ENCODE measurements around the gene IL17D. TPM values are rescaled to one million over a fixed set of nuclear protein-coding genes. Genes with fewer than 3 reads are reported as not detected.

Gene IL17D, protein sequence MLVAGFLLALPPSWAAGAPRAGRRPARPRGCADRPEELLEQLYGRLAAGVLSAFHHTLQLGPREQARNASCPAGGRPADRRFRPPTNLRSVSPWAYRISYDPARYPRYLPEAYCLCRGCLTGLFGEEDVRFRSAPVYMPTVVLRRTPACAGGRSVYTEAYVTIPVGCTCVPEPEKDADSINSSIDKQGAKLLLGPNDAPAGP
- total RNA-seq (2012; rRNA removed), result 1.0 and 1.1 TPM in 2 replicates

DNA sequence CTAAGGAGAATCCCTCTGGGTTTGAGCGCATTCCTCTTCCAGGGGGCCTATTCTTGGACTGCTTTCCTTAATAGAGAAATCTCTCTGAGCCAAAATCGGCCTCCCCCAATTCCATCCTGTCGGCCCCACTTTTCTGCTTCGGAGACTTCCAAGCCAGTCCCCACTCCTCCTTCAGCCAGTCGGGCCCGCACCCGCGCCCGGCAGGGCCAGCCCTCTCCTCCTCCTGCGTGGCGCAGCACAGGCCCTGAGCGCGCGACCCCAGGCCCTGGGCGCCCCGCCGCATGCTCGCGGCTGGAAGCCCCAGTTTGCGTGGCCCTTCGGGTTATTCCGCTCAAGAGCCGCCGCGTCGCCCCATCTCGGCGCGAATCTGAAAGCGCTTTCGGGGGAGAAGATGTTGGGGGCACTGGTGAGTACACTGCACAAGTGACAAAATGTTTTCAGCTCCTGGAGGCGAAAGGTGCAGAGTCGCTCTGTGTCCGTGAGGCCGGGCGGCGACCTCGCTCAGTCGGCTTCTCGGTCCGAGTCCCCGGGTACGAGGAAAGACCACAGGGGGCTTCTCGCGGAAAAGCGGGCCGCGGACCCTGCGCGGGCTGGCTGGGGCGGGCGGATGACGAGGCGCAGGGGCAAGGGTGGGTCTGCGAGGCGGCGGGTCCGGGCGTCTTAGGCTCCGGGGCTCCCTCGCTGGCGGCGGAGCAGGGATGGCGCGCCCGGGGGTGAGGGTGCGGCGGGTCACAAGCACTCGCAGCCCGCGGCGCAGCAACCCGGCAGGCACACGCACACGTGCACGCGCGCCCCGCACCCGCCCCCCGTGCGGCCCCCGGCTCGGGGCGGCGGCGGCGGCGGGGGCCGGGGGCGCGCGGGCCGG, at the start of gene IL17D:
IL17D (plus strand) TSS at position 785 of the 865 bp plus-strand sequence. CDS start 303 bp downstream, outside the sequence.
- no peaks in the 10 kb centered on the region for H3K9me3 ChIP-seq (replicated peaks; ENCODE audit: low read length)
- peak within 1 kb of the TSS; percentile 100 for H3K4me2 ChIP-seq (ENCODE audit: low read length)
- no peaks in the 10 kb centered on the region for H3K27me3 ChIP-seq (ENCODE audit: control insufficient read depth, insufficient read depth, low read length)
- H3K9ac ChIP-seq (ENCODE audit: low read depth, low read length), result peak within 1 kb of the TSS; percentile 86
- peaks cover 5% of the 10 kb centered on the region for H3K4me1 ChIP-seq (ENCODE audit: control insufficient read depth, insufficient read depth, low read length)
- peak within 1 kb of the TSS; percentile 92 for H3K4me3 ChIP-seq (ENCODE audit: low read length)
- H3K36me3 ChIP-seq (ENCODE audit: insufficient read depth, low read length), result no peaks in the 10 kb centered on the region

DNA sequence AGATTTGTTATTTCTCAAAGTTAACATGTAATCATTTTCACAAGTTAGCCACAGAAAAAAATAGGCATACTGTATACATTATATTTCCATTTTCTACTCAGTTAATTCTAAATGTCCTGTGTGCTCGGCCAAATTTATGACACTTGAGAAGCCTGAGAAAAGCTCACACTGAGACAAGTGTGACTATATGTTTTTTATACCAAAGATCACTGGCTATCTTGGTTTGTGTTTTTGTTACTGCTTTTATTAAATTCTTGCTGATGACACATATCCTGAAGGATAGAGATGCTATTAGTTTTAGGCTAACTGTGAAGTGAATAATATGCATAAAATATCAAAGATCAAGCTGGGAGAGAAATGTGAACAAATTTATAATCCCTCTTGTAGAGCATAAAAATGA, 49.3 kb upstream of the IL17D start:
- Histone ChIP-seq H3K9me3 (replicated peaks; ENCODE audit: low read length) (no peaks in the 10 kb centered on the region), H3K9ac (ENCODE audit: low read depth, low read length) (peak overlapping the region; percentile 42), H3K27me3 (ENCODE audit: control insufficient read depth, insufficient read depth, low read length) (no peaks in the 10 kb centered on the region), H3K36me3 (ENCODE audit: insufficient read depth, low read length) (no peaks in the 10 kb centered on the region), H3K4me1 (ENCODE audit: control insufficient read depth, insufficient read depth, low read length) (peaks cover 13% of the 10 kb centered on the region), H3K4me2 (ENCODE audit: low read length) (peak overlapping the region; percentile 61), H3K4me3 (ENCODE audit: low read length) (no peak overlapping the region)

DNA sequence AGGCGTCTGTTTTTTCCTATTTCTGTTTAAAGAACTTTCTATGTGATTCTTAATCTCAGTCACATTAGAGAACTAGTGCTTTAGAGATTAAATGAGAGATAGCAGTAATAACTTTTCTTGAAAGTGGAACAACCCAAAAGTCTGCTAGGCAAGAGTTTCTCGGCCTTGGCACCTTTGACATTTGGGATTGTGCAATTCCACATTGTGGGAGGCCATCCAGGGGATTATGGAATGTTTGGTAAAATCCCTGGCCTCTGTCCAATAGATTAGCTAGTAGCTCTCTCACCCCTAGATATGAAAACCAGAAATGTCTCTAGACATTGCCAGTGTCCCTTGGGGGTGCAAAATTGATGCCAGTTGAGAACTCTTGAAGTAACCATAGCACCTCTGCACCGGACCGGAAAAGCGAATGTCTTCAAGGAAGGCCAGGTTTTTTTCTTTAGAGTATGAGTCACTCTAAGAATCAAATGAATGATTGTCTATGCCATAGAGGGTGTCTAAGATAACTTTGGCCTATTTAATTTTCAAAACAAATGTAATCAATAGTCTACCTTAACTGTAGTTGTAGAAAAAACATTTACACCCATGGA, 45.0 kb upstream of the IL17D start:
- H3K9ac ChIP-seq (ENCODE audit: low read depth, low read length), result no peak overlapping the region
- peaks cover 13% of the 10 kb centered on the region for H3K4me1 ChIP-seq (ENCODE audit: control insufficient read depth, insufficient read depth, low read length)
- H3K27me3 ChIP-seq (ENCODE audit: control insufficient read depth, insufficient read depth, low read length), result no peaks in the 10 kb centered on the region
- no peak overlapping the region for H3K4me2 ChIP-seq (ENCODE audit: low read length)
- H3K36me3 ChIP-seq (ENCODE audit: insufficient read depth, low read length), result no peaks in the 10 kb centered on the region
- no peaks in the 10 kb centered on the region for H3K9me3 ChIP-seq (replicated peaks; ENCODE audit: low read length)
- no peak overlapping the region for H3K4me3 ChIP-seq (ENCODE audit: low read length)

DNA sequence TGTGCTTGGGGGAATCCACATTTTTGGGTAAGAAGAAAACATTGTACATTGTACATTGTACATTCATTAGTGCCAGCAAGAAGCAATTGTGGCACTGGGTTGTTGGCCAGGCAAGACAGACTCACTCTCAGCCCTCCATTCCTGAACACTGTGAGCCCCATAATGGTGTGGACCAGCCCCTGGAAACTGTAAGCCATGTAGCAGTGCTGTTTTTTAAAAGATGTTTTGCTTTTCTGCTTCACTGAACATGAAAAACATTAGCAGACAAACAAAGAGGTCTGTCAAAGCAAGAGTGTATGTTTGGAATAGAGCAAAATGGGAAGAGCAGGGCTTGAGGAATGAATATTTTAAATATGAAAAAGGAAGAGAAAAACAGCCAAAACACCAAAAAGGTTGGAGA, 39.1 kb upstream of the IL17D start:
- Histone ChIP-seq H3K9ac (ENCODE audit: low read depth, low read length) (no peak overlapping the region), H3K4me1 (ENCODE audit: control insufficient read depth, insufficient read depth, low read length) (no peaks in the 10 kb centered on the region), H3K27me3 (ENCODE audit: control insufficient read depth, insufficient read depth, low read length) (no peaks in the 10 kb centered on the region), H3K9me3 (replicated peaks; ENCODE audit: low read length) (no peaks in the 10 kb centered on the region), H3K4me2 (ENCODE audit: low read length) (no peak overlapping the region), H3K36me3 (ENCODE audit: insufficient read depth, low read length) (peaks cover 3% of the 10 kb centered on the region), H3K4me3 (ENCODE audit: low read length) (no peak overlapping the region)

DNA sequence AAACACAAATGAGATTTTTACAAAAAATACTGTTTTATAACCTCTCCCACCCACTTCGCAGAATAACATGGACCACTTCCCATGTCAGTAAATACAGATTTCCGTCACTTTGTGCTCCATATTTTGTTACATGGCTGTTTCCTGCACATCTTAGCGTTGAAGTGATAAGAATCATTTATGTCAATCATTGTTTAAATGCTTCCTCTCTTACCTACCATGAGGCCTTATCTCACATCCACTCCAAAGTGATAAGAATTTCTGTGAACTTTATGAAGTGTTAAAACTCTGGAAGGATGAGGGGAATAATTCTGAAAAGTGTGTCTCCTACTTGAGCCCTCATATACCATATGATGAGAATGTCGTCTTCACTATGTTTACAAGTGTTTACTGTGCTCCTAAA, 36.6 kb upstream of the IL17D start:
- Histone ChIP-seq H3K9me3 (replicated peaks; ENCODE audit: low read length) (no peaks in the 10 kb centered on the region), H3K27me3 (ENCODE audit: control insufficient read depth, insufficient read depth, low read length) (no peaks in the 10 kb centered on the region), H3K9ac (ENCODE audit: low read depth, low read length) (no peak overlapping the region), H3K4me1 (ENCODE audit: control insufficient read depth, insufficient read depth, low read length) (no peaks in the 10 kb centered on the region), H3K4me2 (ENCODE audit: low read length) (no peak overlapping the region), H3K36me3 (ENCODE audit: insufficient read depth, low read length) (peaks cover 3% of the 10 kb centered on the region), H3K4me3 (ENCODE audit: low read length) (no peak overlapping the region)

DNA sequence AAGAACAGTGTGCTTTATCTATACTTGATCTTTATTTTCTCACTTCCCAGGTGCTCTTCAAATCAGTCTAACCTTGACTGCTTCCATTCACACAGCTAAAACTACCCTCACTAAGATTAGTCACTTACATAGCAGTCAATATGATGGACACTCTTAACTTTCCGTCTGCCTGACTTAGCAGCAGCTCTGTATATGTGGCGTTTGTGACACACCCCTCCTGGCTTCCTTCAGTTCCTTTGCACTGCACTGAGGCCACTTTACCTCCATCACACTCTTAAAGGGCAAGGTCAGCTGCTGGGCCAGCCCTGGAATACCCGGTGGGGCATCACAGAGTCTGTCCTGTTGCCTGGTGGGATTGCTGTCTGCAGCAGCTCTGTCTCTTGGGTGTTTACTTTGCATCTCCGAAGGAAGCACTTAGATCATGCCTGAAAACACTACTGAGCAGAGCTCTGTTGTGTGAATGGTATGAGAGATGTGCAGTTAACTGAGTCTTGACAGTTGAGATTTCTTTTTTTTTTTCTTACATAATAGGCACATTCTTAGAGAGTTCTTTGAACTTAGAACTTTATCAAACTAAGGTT, 35.6 kb upstream of the IL17D start:
- Histone ChIP-seq H3K4me3 (ENCODE audit: low read length) (no peak overlapping the region), H3K36me3 (ENCODE audit: insufficient read depth, low read length) (peaks cover 3% of the 10 kb centered on the region), H3K27me3 (ENCODE audit: control insufficient read depth, insufficient read depth, low read length) (no peaks in the 10 kb centered on the region), H3K4me1 (ENCODE audit: control insufficient read depth, insufficient read depth, low read length) (no peaks in the 10 kb centered on the region), H3K9me3 (replicated peaks; ENCODE audit: low read length) (no peaks in the 10 kb centered on the region), H3K4me2 (ENCODE audit: low read length) (no peak overlapping the region), H3K9ac (ENCODE audit: low read depth, low read length) (no peak overlapping the region)

DNA sequence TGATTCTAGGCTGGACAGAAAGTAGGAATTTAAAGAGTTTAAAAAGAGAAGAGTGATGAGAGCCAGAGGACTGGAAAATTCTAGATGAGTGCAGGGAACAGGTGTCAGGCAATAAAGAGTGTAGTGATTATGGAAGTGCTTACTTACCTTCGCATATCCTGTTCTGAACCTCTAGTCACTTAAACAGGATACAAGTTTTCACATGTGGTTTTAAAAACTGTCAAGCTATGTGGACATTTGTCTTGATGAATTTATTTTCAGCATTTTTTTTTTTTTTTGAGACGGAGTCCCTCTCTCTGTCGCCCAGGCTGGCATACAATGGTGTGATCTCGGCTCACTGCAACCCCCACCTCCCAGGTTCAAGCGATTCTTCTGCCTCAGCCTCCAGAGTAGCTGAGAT, 34.3 kb upstream of the IL17D start:
- no peak overlapping the region for H3K9ac ChIP-seq (ENCODE audit: low read depth, low read length)
- H3K4me1 ChIP-seq (ENCODE audit: control insufficient read depth, insufficient read depth, low read length), result no peaks in the 10 kb centered on the region
- H3K9me3 ChIP-seq (replicated peaks; ENCODE audit: low read length), result no peaks in the 10 kb centered on the region
- no peak overlapping the region for H3K4me3 ChIP-seq (ENCODE audit: low read length)
- peaks cover 3% of the 10 kb centered on the region for H3K36me3 ChIP-seq (ENCODE audit: insufficient read depth, low read length)
- no peak overlapping the region for H3K4me2 ChIP-seq (ENCODE audit: low read length)
- H3K27me3 ChIP-seq (ENCODE audit: control insufficient read depth, insufficient read depth, low read length), result no peaks in the 10 kb centered on the region

DNA sequence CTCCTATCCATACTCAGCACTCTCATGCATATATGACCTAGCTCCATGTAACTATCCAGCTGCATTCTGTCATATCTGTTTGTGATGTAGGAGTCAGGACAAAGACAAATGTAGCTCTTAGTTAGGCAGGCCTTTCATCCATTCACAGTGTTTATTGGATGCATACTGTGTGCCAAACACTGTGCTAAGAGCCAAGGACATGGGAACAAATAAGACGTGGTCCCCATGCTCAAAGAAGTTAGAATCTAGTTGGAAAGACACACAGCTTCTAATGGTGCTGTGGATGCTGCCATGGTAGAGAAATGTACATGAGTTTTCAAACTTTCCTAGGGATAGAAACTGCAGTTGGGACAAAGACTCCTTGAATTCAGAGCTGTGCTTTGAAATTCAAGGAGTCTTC, 31.7 kb upstream of the IL17D start:
- Histone ChIP-seq H3K9me3 (replicated peaks; ENCODE audit: low read length) (no peaks in the 10 kb centered on the region), H3K27me3 (ENCODE audit: control insufficient read depth, insufficient read depth, low read length) (no peaks in the 10 kb centered on the region), H3K36me3 (ENCODE audit: insufficient read depth, low read length) (peaks cover 3% of the 10 kb centered on the region), H3K4me1 (ENCODE audit: control insufficient read depth, insufficient read depth, low read length) (no peaks in the 10 kb centered on the region), H3K4me3 (ENCODE audit: low read length) (no peak overlapping the region), H3K9ac (ENCODE audit: low read depth, low read length) (no peak overlapping the region), H3K4me2 (ENCODE audit: low read length) (no peak overlapping the region)

DNA sequence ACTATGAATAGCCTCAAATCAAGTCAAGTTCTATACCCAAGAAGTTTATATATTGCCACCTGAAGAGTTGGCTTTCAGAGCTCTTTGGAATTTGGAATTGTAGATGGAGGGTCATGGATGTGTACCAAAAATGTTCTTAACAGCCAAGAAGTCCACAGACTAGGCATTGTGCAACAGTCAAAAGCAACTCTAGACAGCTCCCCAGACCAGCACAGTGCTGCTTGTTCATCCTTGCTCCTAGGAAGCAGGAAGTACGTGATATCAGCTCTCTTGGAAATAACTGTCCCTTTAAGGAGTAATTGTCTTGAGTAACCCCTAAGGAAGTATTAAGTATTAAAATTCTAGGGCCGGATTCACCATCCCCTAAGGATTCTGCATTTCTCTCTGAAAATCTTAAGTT, 30.7 kb upstream of the IL17D start:
- no peaks in the 10 kb centered on the region for H3K4me1 ChIP-seq (ENCODE audit: control insufficient read depth, insufficient read depth, low read length)
- H3K36me3 ChIP-seq (ENCODE audit: insufficient read depth, low read length), result peaks cover 2% of the 10 kb centered on the region
- no peaks in the 10 kb centered on the region for H3K9me3 ChIP-seq (replicated peaks; ENCODE audit: low read length)
- no peak overlapping the region for H3K4me3 ChIP-seq (ENCODE audit: low read length)
- H3K4me2 ChIP-seq (ENCODE audit: low read length), result no peak overlapping the region
- H3K27me3 ChIP-seq (ENCODE audit: control insufficient read depth, insufficient read depth, low read length), result no peaks in the 10 kb centered on the region
- H3K9ac ChIP-seq (ENCODE audit: low read depth, low read length), result no peak overlapping the region

DNA sequence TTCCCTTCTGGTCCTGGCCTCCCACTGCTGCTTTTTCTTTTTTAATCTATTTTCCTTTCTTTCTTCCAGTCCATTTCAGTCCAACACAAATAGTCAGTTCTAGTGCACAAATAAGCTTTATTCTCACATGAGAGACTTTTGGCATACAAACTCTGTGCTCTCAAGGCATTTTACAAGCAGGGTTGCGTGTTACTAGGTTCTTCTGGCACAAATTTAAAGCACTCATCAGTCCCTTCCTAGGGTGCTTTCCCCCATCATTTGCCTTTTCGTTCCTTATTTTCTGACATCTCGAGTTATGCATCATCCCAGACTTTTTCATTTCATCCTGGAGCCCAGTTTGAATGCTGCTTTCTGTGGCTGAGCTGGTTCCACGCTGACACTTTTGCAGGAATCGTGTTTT, 29.8 kb upstream of the IL17D start:
- Histone ChIP-seq H3K9me3 (replicated peaks; ENCODE audit: low read length) (no peaks in the 10 kb centered on the region), H3K4me1 (ENCODE audit: control insufficient read depth, insufficient read depth, low read length) (no peaks in the 10 kb centered on the region), H3K9ac (ENCODE audit: low read depth, low read length) (no peak overlapping the region), H3K27me3 (ENCODE audit: control insufficient read depth, insufficient read depth, low read length) (no peaks in the 10 kb centered on the region), H3K4me2 (ENCODE audit: low read length) (no peak overlapping the region), H3K4me3 (ENCODE audit: low read length) (no peak overlapping the region), H3K36me3 (ENCODE audit: insufficient read depth, low read length) (no peaks in the 10 kb centered on the region)

DNA sequence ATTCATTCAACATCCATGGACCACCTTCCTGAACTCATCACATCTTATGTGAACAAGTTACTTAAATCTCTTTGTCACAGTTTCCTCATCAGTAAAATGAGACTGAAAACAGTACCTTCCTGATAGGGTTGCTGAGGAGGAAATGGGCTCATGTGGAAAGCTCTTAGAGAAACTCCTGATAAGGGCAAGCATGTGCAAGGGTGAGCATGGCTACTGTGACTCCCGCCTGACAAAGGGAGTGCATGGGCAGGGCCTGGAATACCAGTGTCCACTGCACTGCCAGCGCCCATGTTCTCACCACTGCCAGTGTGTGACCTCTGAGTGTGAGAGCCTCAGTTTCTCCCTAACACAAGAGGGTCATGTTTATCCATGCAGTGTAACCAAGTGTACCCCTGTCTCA, 27.3 kb upstream of the IL17D start:
- Histone ChIP-seq H3K36me3 (ENCODE audit: insufficient read depth, low read length) (no peaks in the 10 kb centered on the region), H3K9ac (ENCODE audit: low read depth, low read length) (no peak overlapping the region), H3K9me3 (replicated peaks; ENCODE audit: low read length) (no peaks in the 10 kb centered on the region), H3K4me3 (ENCODE audit: low read length) (no peak overlapping the region), H3K4me2 (ENCODE audit: low read length) (no peak overlapping the region), H3K4me1 (ENCODE audit: control insufficient read depth, insufficient read depth, low read length) (peaks cover 1% of the 10 kb centered on the region), H3K27me3 (ENCODE audit: control insufficient read depth, insufficient read depth, low read length) (no peaks in the 10 kb centered on the region)

All from skeletal muscle satellite cell (primary cell).